Dermis microvascular lymphatic vessel endothelial cell (primary cell): ENCODE results near the gene KCNF1. TPM values are rescaled to one million over a fixed set of nuclear protein-coding genes. Genes with fewer than 3 reads are reported as not detected.

ENCODE experiments used
- DNase-seq, 2 donors: peaks; one replicate each; pipeline versions ENCODE4 v3.0.0 to v3.0.0-alpha.2; 2010; ENCODE audit warnings: low read depth in 2 of 2
- total RNA-seq: library from RNA; depleted of rRNA; stranded (reverse); fragments of >200 nt; gene quantifications from 2 replicates; pipeline ENCODE4 v1.2.1, GENCODE V29; 2014

KCNF1 gene, protein sequence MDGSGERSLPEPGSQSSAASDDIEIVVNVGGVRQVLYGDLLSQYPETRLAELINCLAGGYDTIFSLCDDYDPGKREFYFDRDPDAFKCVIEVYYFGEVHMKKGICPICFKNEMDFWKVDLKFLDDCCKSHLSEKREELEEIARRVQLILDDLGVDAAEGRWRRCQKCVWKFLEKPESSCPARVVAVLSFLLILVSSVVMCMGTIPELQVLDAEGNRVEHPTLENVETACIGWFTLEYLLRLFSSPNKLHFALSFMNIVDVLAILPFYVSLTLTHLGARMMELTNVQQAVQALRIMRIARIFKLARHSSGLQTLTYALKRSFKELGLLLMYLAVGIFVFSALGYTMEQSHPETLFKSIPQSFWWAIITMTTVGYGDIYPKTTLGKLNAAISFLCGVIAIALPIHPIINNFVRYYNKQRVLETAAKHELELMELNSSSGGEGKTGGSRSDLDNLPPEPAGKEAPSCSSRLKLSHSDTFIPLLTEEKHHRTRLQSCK
- 3.6 and 8.5 TPM in 2 replicates for total RNA-seq

DNA sequence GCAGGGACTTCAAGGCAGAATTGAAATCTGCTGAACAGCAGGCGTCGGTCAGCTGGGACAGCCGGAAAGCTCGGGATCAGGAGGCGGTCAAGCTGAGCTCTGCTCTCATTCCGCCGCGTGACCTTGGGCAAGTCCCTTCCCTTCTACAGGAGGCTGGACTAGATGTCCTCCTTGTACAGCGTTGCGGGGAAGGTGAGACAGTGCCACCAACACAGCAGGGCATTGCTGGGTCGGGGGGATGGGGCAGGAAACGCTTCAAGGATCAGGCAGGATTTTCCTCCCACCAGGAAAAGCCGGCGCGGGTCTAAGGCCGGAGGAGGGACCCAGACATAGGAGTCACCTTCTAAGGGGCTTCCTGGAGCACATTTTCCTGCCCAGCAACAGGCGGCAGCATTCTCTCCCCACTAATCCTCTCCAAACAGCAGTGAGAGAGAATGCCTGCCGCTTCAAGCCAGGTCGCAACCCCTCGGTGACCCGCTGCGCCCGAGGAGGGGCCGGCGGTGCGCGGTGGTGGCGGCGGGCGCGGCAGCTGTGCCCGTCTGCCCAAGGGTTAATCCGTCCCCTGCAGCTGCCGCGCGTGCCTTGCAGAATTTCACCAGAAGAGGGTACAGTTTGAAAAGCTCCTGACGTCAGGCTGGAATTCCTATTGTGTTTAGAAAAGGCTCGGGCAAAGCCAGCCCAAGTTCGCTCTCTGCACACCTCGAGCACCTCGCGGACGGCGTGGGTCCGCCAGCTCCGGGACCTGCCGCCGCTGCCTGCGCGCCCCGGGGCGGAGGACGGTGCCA, at the start of gene KCNF1:
TSS of gene KCNF1 (plus strand) at position 644 of the 785 bp plus-strand sequence. CDS start 493 bp downstream, outside the sequence.
- DNase-seq: peak; percentile 58 to 79

DNA sequence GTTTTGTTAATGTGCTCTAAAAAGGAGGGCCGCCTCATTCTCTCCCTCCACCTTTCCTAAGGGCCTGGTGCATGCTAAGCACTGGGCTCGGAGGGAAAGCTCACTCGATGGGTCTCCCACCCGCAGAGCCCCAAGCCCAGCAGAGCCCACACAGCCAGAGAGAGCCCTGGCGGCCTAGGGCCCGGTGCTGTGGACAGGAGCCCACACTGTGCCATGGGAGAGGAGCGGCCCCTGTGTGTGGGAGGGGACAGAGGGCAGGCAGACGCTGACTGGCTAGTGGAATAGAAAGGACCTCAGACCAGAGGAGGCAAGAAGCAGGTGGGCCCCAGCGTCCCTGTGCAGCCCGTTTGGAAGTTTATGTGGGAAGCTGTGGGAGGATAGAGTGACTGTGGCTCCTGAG, 49.4 kb upstream of the KCNF1 start:
- no peak for DNase-seq

DNA sequence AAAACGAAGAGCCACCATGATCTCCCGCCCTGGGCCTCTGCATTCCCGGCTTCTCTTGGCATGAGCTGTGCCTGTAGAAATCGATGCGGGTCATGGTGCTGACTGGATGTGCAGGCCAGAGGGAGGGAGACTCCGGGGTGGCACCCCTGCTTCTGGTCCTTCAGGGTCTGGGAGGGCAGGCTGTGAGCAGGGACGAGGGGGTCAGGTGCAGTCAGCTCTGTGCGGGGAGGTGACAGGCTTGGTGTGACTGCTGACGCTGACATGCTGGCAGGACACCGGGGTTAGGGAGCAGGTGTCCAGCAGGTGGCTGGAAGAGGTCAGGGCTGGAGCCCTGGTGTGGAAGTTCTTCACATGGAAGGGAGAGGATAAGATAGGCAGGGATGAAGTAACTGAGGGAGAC, 48.7 kb upstream of the KCNF1 start:
- no peak for DNase-seq

DNA sequence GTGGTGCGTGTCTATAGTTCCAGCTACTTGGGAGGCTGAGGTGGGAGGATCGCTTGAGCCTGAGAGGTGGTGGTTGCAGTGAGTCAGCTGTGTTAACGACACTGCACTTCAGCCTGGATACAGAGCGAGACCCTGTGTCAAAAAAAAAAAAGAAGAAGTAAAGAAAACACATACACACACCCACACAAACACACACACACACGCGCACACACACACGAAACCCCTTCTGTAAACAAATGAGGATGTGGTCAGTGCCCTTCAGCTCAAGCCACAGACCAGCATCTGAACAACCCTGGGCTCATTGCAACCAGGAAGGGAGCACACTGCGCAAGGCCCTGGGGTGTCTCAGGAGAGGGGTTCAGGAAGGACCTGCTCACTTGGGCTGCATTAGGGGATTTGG, 47.9 kb upstream of the KCNF1 start:
- no peak for DNase-seq

DNA sequence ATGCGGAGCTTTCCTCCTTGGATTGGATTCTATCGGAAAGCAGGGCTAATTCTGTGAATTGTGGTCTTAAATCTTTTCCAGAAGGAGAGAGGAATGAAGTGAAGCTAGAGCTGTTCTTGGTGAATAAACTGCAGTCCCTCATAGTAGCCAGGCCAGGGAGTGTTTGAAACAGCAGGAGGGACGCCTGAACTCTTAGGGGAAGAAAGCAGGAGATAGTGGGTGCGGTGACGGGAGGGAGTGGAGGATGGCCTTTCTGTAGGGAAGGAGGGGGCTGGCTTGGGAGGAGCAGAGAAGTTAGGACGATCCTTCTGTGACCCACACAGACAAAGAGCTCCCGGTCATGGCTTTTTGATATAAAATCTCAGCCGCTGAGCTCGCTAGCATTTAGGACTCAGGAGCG, 47.5 kb upstream of the KCNF1 start:
- DNase-seq: no peak

DNA sequence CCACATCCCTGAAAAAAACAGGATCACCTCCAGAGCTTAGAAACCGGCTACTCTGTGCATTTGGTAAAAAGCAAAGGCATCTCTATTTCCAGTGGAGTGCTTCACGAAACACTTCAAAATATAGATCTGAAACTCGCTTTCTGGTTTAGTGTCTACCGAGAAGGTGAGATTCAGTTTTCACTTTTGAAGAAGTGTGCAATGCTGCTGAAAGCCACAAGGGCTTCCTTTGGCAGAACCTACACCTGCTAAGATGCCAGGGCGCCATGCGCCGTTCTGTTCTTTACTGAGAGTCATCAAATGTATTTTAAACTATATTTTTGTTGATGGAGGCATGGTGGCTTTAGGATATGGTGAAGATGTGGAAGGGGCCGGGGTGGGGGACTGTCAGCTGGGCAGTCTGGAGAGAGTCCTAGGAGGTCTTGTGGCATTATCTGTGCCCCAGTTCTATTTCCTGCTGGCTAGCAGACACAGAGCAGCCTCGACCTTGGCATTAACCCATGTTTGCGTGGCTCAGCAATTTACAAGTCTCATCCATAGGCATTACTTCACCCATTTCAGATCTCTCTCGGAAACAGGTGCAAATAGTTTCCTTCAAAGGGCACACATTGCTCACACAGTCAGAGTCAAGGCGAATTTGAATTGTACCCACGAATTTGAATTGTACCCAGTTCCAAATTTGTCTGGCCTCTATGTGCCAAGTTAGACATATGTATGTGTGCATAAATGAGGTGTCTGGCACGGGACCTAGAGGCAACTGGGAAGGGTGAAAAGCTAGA, 46.7 kb upstream of the KCNF1 start:
- no peak for DNase-seq

DNA sequence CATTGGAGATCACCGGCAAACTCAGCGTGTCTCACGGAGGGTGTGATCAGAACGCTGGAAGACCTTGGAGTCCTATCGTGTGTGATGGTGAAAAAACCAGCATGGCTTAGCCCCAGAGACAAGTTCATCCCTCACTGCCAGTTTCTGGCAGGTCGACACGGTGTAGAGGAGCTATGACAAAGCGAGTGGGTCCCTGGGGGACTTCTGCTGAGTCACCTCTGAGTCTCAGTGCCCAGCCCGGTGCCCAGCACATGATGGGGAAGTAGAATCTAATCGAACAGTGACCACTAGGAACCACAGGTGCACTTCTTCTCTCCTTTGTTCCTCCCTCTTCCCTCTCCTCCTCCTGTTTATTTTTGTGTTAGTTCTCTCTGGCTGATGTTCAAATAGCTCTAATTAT, 45.9 kb upstream of the KCNF1 start:
- DNase-seq: no peak

DNA sequence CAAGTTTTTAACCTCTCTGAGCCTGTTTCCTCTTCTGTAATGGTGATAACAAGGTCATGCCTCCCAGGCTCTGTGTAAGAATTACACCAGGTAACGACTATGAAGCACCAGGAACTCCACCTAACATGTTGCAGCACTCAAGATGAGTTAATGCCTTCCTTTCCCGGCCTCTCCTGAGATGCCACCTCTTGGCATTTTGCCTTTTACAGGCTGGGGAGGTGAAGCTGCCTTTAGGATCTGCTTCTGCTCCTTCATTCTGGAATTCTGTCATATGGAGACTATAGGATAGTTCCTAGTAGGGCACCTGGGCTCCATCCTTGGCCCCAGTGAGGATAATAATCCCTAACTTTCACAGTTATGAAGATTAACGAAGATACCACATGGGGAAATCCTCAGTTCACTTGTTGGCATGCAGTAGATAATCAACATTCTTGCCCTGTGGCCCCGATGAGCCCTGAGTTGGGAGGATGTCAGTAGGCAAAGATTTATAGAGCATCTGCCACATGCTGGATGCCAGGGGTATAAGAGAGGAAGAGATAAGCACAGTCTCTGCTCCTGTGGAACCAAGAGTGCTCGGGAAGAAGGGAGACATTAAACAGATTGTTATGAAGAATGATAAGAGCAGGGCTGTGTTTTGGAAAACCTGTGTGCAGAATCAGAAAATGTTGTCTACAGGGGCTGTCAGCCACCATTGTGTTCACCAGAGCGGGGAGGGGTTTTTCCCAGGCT, 43.9 kb upstream of the KCNF1 start:
- DNase-seq: no peak

DNA sequence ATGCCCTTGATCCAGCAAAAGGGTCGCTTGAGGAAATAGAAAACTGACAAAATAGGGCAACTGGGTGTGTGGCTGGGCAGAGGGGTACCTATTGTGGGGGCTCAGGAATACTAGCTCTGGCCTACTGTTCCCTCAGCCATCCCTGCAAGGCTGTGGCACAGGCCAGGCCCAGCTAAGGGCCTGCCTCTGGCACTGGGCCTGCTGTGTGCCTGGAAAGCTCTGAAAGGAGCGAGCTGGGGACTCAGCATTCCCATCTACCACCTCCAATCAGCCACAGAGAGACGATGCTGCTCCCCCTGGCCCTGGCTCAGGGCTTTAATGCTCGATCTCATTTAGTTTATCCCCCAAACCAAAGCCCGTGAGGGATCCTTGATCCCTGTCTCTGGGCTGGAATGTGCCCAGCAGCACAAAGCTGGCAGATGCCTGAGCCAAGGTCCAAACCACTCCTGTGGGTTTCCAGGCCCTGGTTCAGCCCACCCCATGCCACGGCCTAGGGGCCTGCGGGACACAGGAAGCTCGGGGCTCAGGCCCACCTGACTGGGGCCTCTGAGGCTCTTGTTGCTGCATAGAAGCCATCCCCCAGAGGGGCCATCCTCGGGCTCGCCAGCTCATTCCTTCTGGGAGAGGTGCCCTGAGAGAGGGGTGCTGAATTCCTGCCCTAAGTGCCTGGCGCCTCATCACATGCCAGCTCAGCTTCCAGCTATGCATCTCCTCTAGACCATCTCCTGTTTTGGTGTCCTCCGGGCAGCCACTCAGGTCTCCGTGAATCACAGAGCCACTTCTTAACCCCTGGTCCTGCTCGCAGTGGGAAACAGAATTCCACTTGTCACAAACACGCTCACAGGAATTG, 43.0 kb upstream of the KCNF1 start:
- DNase-seq: no peak

DNA sequence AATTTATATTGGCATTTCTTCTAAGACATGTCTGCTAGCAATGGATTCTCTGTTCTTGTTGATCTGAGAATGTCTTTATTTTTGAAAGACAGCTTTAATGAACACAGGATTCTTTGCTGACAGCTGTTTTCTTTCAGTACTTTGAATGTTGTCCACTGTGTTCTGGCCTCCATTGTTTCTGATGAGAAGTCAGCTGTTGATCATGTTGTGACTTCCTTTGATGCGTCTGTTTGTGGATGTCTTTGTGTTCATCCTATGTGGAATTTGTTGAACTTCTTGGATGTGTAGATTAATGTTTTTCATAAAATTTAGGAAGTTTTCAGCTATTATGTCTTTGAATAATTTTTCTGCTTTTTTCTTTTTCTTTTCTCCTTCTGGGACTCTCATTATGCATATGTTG, 39.8 kb upstream of the KCNF1 start:
- no peak for DNase-seq

DNA sequence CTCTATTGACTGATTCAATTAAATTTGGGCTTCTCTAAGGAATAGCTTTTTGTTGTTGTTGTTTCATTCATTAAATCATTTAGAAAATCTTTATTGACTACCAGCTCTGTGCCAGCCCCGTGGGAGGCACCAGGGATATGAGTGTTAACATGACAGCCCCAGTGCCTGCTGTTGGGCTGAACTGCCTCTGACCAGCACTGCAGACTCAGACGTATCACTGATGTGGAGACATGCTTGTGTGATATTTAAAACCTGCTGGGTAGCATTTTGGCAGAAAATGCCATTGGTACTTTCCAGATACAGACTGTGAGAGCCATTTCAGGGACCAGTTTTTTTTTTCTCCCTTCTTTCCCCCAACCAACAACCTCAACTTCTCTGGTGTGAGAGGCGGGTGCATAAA, 38.6 kb upstream of the KCNF1 start:
- no peak for DNase-seq

DNA sequence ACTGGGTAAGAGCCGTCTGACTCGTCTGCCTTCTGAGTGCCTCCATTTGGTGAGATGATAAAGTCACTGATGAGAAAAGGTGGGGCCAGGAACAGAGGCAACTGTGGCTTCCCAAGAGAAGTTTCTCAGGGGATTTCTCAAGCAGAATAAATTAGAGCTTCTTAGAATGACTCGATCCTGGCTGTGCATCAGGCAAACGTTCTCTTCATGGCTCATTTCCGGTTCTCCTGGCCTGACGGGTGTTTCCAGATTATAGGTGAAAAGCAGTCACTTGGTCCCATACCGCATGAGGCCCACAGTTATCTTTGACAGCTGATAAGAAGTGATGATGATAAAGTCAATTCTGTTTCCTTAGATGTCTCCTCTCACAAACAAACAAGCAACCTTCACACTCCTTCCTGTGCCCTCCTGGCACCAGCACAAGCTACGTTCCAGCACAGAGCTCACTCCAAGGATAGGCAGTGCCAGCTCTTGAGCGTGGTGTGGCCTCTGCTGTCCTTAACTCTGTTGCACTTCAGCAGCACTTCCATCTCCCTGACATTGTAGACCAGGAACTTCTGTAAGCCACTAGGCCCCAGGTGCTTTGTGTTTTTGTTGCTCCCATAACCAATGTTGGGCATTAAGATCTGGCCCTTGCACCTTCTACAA, 37.8 kb upstream of the KCNF1 start:
- DNase-seq: no peak

DNA sequence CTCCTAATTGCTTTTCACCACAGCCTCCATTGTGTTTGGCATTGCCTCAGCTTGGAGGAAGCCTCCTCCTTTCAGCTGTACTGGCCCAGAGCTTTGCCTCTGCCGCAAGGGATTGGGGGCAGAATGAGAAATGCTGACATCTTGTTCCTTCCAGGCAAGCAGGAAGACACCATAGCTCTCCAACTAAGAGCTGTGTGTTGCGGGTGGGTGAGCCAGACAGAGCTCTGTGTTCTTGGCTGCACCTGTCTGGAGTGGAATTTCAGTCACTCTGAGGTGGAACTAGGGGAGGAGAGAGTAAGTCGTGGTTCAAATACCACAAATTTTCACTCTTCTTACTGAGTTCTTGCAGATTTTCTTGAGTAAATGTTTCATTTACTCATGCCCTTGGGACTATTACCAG, 36.6 kb upstream of the KCNF1 start:
- no peak for DNase-seq

DNA sequence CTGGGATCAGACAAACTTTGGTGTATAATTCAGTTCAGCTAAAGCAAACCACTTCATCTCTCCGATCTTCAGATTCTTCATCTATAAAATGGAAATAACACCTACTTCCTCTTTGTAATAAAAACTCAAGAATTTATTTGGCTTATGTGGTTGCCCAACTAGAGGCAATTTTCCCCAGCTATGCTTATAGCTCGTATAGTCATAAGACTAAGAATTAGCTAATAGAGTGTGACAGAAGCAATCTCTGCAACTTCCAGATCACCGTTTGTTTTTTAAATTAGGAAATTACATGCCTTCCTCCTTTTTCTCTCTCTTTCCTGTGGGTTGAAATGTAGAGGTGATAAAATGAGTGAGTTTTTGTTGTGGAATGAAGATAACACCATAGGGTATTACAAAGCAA, 35.3 kb upstream of the KCNF1 start:
- DNase-seq: no peak

DNA sequence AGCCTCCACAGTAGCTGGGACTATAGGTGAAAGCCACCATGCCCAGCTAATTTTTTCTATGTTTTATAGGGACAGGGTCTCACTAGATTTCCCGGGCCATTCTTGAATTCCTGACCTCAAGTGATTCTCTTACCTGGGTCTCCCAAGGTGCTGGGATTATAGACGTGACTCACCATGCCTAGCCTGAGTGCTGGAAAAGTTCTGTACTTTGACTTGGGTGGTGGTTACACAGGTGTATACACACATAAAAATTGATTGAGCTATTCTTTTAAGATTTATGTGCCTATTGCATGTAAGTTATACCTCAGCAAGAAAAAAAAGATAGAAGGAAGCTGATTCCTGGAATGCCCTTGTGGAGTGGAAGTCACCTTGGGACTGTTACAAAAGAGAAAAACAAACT, 34.8 kb upstream of the KCNF1 start:
- DNase-seq: no peak

DNA sequence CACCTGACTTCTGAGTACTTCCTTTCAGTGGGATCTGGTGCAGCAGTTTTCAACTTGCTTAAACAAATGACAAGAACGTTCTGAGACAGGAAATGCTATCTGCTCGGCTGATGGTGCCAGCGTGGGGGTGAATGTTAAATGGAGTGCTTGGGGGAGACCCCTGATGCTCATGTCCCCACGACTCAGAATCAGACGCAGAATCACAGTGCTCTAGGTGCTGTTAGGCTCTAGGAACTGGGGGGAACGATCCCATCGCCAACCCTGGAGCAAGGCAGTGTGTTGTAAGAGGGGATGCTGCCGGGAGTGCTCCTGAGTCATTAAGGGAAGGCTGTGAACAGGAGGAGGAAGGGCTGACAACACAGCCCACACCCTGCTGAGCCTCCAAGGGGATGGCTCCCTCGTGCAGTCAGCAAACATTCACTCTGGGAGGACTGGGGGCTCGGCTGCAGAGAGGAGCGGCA, 34.1 kb upstream of the KCNF1 start:
- no peak for DNase-seq

DNA sequence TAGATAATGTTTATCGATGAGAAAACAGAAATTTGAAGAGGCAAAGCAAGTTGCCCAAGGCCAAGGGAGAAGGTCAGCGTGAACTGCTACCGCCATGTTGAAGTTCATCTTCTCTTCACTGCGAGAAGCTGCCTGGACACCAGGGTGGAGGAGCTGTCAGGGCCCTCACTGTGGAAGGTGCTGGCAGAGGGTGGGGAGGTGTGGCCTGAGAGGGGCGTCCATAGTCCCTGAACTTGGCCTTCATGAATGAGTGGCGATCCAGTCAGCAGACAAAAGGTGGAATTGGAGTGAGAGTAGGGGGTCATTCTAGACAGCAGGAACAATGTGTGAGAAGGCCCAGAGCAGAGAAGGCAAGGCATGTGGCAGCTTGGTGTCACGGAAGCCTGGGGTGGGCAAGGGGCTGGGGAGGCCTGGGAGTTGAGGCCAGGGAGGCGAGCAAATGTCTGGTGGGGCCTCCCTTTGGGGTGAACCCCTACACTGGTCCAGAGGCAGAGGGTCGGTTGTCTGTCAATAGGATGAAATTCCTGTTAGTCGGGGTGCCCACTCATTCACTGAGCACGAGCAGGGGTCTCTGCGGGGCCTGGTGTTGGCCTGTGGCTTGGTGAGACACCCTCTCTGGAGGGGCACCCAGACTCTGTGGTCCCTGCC, 33.3 kb upstream of the KCNF1 start:
- DNase-seq: no peak

DNA sequence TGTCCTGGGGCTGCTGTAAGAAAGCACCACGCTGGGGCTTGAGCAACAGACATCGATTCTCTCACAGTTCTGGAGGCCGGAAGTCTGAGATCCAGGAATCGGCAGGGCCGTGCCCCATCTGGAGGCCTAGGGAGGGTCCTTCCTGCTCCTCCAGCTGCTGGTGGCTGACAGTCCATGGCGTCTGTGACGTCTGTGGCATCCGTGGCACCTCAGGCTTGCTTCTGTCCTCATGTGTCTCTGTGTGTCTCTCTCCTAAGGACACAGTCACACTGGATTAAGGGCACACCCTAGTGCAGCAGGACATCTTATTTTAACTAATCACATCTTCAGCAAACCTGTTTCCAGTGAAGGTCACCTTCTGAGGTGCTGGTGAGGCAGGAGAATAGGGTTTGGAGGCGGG, 32.6 kb upstream of the KCNF1 start:
- no peak for DNase-seq
